ENCODE measurements around the gene ITCH.
"Not testable (repeated sequence)": the region's sequence is repeated elsewhere in the genome, so short reads cannot be mapped to it uniquely, and the experiment has no call there.

The ITCH gene

GRCh38 chr20:34344238-34344637 lies 18.8 kb upstream of the ITCH start:
- DNase-seq, result no peak

- no peak for DNase-seq
Observed at GRCh38 chr20:34345402-34345736, 17.7 kb upstream of the ITCH start.

GRCh38 chr20:34345839-34346532 lies 17.1 kb upstream of the ITCH start:
- not testable (repeated sequence) for DNase-seq

GRCh38 chr20:34346533-34346865 lies 16.6 kb upstream of the ITCH start:
- not testable (repeated sequence) for DNase-seq

GRCh38 chr20:34347571-34347970 lies 15.5 kb upstream of the ITCH start:
- DNase-seq, result no peak

GRCh38 chr20:34350095-34350494 lies 13.0 kb upstream of the ITCH start:
- no peak for DNase-seq

GRCh38 chr20:34353467-34353866 lies 9.6 kb upstream of the ITCH start:
- DNase-seq, result not testable (repeated sequence)

GRCh38 chr20:34355427-34355826 lies 7.6 kb upstream of the ITCH start:
- no peak for DNase-seq

- DNase-seq, result not testable (repeated sequence)
Observed at GRCh38 chr20:34359729-34360128, 3.3 kb upstream of the ITCH start.

GRCh38 chr20:34362502-34363061 lies 491 bp upstream of the ITCH start:
- no peak for DNase-seq

GRCh38 chr20:34363465-34364222 lies 571 bp downstream of the ITCH start:
- DNase-seq, result no peak

- no peak for DNase-seq
Observed at GRCh38 chr20:34364223-34364506, 1.1 kb downstream of the ITCH start.

GRCh38 chr20:34365765-34366213 lies 2.7 kb downstream of the ITCH start:
- no peak for DNase-seq

- DNase-seq, result no peak
Observed at GRCh38 chr20:34367155-34367554, 4.1 kb downstream of the ITCH start.

GRCh38 chr20:34367911-34368310 lies 4.8 kb downstream of the ITCH start:
- DNase-seq, result not testable (repeated sequence)

- DNase-seq, result no peak
Observed at GRCh38 chr20:34368547-34368946, 5.5 kb downstream of the ITCH start.

GRCh38 chr20:34369265-34369664 lies 6.2 kb downstream of the ITCH start:
- no peak for DNase-seq

GRCh38 chr20:34370062-34370461 lies 7.0 kb downstream of the ITCH start:
- no peak for DNase-seq

- DNase-seq, result no peak
Observed at GRCh38 chr20:34373445-34373844, 10.4 kb downstream of the ITCH start.

GRCh38 chr20:34374209-34374760 lies 11.2 kb downstream of the ITCH start:
- no peak for DNase-seq

GRCh38 chr20:34375977-34376430 lies 12.9 kb downstream of the ITCH start:
- no peak for DNase-seq

GRCh38 chr20:34377072-34377847 lies 14.2 kb downstream of the ITCH start:
- no peak for DNase-seq

- DNase-seq, result no peak
Observed at GRCh38 chr20:34382174-34382573, 19.1 kb downstream of the ITCH start.
